ENCODE results near the gene CSNK2A2. TPM values are rescaled to one million over a fixed set of nuclear protein-coding genes. Genes with fewer than 3 reads are reported as not detected.

CSNK2A2 gene
- total and polyA plus RNA-seq, 2 experiments from 2014 or later, result 44.7 to 102 TPM

DNA sequence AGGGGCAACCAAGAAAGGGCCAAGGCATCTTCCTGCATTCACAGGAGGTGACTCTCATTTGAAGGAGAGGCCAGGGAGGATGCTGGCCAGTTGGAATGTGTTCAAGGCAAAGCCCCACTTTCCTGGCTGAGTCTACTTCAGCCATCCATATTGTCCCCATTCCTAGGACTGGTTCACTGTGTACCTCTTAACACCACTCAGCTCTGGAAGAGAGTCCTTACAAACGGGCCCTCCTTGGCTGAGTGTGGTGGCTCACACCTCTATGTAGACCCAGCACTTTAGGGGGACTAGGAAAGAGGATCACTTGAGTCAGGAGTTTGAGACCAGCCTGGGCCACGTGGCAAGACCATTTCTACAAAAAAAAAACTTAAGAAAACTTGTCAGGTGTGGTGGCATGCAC, 40.7 kb downstream of the CSNK2A2 start:
- Mint-ChIP-seq H3K4me1 (no peaks in the 10 kb centered on the region), H3K36me3 (ENCODE audit: low read depth) (peaks cover 13% of the 10 kb centered on the region), H3K27me3 (ENCODE audit: insufficient read depth, low read depth, poor library complexity) (peaks cover 3% of the 10 kb centered on the region), H3K9me3 (no peaks in the 10 kb centered on the region), H3K4me3 (no peak overlapping the region), H3K27ac (no peak overlapping the region)
- Histone ChIP-seq H2AFZ (no peak overlapping the region), H3K27me3 (ENCODE audit: insufficient read depth) (no peaks in the 10 kb centered on the region), H3K79me2 (replicated peaks; ENCODE audit: insufficient read depth) (no peaks in the 10 kb centered on the region), H3K4me2 (no peak overlapping the region), H3F3A (replicated peaks; ENCODE audit: low read depth) (no peaks in the 10 kb centered on the region), H3K4me1 (ENCODE audit: insufficient read depth) (no peaks in the 10 kb centered on the region), H3K4me3 (no peak overlapping the region), H3K36me3 (ENCODE audit: insufficient read depth) (0 out of 2 replicates have a peak, but pooled peaks cover 9% of the 10 kb centered on the region), H3K27ac (ENCODE audit: low read depth) (no peak overlapping the region), H4K20me1 (replicated peaks; ENCODE audit: insufficient read depth) (0 out of 2 replicates have a peak, but pooled peaks cover 3% of the 10 kb centered on the region), H3K9me2 (ENCODE audit: insufficient read depth) (no peaks in the 10 kb centered on the region)
- DNase-seq (ENCODE audit: low spot score) (no peak), ATAC-seq (no peak)
- TF ChIP-seq ZNF462 (CRISPR knock-in tag; IDR thresholded peaks at IDR 0.05) (no peak), EZH2phosphoT487 (IDR thresholded peaks at IDR 0.05; ENCODE audit: unreplicated experiment) (no peak), CREB1 (CRISPR knock-in tag; IDR thresholded peaks at IDR 0.05; ENCODE audit: low read depth) (no peak), ZNF114 (CRISPR knock-in tag; IDR thresholded peaks at IDR 0.05) (no peak), ZNF331 (CRISPR knock-in tag; IDR thresholded peaks at IDR 0.05; ENCODE audit: low read depth) (no peak), JUNB (IDR thresholded peaks at IDR 0.05; ENCODE audit: unreplicated experiment) (no peak)
- TF ChIP-seq, protein P1, sequence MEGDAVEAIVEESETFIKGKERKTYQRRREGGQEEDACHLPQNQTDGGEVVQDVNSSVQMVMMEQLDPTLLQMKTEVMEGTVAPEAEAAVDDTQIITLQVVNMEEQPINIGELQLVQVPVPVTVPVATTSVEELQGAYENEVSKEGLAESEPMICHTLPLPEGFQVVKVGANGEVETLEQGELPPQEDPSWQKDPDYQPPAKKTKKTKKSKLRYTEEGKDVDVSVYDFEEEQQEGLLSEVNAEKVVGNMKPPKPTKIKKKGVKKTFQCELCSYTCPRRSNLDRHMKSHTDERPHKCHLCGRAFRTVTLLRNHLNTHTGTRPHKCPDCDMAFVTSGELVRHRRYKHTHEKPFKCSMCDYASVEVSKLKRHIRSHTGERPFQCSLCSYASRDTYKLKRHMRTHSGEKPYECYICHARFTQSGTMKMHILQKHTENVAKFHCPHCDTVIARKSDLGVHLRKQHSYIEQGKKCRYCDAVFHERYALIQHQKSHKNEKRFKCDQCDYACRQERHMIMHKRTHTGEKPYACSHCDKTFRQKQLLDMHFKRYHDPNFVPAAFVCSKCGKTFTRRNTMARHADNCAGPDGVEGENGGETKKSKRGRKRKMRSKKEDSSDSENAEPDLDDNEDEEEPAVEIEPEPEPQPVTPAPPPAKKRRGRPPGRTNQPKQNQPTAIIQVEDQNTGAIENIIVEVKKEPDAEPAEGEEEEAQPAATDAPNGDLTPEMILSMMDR (conservative IDR thresholded peaks at IDR 0.05; ENCODE audit: low read depth in 2 of 2), result no peak
- TF ChIP-seq, protein P2, sequence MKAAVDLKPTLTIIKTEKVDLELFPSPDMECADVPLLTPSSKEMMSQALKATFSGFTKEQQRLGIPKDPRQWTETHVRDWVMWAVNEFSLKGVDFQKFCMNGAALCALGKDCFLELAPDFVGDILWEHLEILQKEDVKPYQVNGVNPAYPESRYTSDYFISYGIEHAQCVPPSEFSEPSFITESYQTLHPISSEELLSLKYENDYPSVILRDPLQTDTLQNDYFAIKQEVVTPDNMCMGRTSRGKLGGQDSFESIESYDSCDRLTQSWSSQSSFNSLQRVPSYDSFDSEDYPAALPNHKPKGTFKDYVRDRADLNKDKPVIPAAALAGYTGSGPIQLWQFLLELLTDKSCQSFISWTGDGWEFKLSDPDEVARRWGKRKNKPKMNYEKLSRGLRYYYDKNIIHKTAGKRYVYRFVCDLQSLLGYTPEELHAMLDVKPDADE (IDR thresholded peaks at IDR 0.05), result no peak
